ENCODE data around the gene VWA5B1.

VWA5B1 gene

GRCh38 chr1:20398744-20399143, 108.1 kb downstream of the VWA5B1 start:
- DNase-seq (ENCODE audit: low spot score) = no peak

- DNase-seq (ENCODE audit: low spot score) = no peak
Observed at GRCh38 chr1:20399196-20399595, 108.5 kb downstream of the VWA5B1 start.

GRCh38 chr1:20399606-20400180, 109.0 kb downstream of the VWA5B1 start:
- DNase-seq (ENCODE audit: low spot score) = no peak

DNA sequence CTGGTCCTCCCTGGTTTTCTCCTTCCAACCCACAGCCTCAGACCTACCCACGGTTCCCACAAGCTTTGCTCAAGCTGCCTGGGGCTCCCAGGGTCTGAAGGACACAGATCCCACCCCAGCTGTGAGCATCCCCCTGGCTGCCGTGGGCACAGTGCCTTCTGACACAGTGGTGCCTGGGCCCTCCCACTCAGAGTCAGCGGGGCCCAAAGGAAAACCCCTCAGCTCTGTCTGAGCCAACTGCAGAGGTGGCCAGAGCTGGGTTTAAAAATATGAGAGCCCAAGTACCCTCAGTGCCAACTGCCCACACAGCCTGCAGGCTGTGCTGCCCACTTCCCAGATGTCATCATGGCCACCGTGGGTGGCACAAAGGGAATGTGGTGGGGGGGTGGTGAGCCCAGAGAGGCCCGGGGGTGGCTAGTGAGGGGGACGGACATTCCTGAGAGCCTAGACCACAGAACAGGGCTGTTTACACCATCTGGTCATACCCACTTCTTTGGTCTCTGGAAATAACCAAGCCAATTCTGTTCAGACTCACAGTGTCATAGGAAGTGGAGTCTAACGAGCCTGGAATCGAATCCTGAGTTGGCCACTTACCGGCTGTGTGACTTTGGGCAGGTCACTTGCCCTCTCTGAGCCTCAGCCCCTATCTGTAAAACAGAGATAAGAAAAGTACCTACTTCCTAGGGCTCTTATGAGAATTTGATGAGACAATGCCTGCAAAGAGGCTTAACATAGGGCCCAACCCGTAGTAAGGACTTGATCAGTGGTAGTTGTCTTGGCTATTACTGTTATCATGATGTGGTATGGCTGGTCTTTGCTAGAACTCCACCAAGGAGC, 109.9 kb downstream of the VWA5B1 start:
- DNase-seq (ENCODE audit: low spot score) = no peak

DNA sequence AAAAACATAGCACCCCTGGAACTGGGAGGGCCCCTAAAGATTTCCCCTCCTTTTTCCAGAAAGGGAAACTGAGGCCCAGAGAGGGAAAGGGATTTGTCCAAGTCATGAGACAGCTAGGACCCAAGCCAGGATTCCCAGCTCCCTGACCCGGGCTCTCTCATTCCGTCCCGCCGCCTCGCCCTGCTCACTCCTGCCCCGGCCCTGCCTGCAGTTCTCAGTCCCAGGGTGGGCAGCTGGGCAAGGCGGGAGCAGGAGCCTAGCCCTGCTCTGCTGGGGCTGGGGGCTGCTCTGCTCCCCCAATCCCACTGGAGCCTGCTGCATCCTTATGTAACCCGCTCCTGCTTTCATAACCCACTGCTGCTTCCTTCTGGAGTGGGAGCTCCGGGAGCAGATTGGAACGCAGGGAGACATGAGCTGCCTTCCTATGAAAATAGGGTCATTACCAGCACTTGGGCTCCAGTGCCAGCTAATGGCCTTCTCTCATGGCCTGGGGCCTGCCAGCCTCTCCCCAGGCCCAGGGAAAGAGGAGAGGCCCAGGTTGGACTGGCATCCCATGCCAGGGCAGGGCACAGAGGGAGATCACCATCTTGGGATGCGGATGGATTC, 110.8 kb downstream of the VWA5B1 start:
- DNase-seq (ENCODE audit: low spot score) = no peak

- no peak for DNase-seq (ENCODE audit: low spot score)
Observed at GRCh38 chr1:20402585-20403422, 112.1 kb downstream of the VWA5B1 start.

GRCh38 chr1:20403423-20404145, 112.9 kb downstream of the VWA5B1 start:
- no peak for DNase-seq (ENCODE audit: low spot score)

DNA sequence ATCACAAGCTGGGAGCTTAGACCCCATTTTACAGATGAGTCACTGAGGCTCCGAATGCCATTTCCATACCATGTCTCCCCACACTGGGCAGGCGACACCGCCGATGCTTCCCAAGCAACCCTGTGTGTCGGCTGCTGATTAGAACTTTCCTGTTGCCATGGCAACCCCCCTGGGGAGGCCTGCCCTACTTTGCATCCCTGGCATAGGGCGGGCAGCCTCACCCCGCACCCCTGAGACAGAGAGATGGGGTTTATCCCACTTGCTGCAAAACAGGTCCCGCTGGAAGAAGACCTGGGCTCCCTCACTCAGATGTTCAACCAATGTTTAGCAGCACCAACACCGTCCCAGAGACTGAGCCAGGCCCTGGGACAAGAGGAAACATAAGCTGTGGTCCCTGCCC, 113.8 kb downstream of the VWA5B1 start:
- peak; percentile 73 for DNase-seq (ENCODE audit: low spot score)
